Bone marrow (tissue), 2 donors: ENCODE measurements around the gene DGUOK.

ENCODE experiments used
- DNase-seq, 2 donors: peaks; one replicate each; lab custom pipeline; 2025; lab: John Stamatoyannopoulos, UW

DGUOK gene

GRCh38 chr2:73947412-73948018, 20.8 kb downstream of the DGUOK start:
- DNase-seq: no peak

DNA sequence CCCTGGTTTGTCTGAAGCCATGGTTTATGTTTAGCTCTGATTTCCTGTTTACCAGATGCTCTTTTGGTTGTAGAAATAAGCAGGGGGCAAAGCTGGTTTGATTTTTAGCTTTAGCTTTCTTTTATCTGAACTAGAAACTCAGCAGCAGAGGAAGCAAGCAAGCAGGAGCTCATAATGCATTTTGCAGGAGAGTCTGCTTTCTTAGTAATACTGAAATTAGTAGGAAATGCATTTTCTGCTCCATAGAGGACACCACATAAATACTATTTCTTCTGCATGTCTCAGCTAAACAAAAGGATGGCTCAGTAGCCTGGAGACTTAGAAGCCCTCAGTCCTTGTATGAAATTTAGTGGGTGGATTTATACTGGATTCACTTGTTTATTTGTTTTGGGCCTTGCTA, 23.1 kb downstream of the DGUOK start:
- no peak for DNase-seq

- DNase-seq: no peak
Measured at GRCh38 chr2:73952499-73953446, 26.1 kb downstream of the DGUOK start.

DNA sequence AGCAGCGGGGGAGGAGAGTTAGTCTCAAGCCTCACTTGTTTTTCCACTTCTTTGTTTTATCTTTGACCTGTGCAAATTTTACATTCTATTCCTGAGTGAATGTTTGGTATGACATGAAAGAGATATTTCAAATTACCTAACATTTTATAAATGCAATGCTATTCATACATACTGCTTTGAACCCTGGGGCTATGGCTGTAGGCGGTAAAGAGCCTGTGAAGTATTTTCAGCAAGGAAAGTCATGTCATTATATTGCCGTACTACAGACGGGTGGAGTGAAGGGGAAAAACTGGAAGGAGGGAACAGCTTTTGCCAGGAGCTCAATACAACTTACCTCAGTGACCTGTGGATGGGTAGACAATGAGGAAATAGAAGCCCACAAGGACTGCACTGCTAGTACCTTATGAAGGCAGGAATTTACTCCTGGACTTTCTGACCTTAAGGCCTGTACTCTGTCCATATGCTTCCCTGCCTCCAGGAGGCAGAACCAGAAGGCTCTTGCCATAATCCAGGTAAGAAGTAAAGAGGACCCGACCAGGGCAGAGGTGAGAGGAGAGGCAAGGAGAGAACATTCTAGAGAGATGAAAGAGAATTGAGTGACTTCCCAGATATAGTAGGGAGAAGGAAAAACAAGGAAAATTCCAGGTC, 29.7 kb downstream of the DGUOK start:
- no peak for DNase-seq

GRCh38 chr2:73961274-73961673, 34.6 kb downstream of the DGUOK start:
- no peak for DNase-seq

GRCh38 chr2:73961823-73962615, 35.3 kb downstream of the DGUOK start:
- no peak for DNase-seq

DNA sequence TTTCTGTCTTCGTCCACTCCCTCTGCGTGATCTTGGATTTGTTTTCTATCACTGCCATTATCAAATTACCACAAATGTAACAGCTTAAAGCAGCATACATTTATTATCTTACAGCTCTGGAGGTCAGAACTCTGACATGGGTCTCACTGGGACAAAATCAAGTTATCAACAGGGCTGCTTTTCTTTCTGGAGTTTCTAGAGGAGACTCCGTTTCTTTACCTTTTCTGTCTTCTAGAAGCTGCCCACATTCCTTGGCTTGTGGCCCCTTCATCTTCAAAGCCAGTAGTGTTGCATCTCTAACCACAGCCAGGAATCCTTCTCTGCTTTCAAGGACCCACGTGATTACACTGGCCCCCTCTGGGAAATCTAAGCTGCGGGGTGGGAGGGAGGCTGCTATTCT, 36.1 kb downstream of the DGUOK start:
- DNase-seq: no peak

DNA sequence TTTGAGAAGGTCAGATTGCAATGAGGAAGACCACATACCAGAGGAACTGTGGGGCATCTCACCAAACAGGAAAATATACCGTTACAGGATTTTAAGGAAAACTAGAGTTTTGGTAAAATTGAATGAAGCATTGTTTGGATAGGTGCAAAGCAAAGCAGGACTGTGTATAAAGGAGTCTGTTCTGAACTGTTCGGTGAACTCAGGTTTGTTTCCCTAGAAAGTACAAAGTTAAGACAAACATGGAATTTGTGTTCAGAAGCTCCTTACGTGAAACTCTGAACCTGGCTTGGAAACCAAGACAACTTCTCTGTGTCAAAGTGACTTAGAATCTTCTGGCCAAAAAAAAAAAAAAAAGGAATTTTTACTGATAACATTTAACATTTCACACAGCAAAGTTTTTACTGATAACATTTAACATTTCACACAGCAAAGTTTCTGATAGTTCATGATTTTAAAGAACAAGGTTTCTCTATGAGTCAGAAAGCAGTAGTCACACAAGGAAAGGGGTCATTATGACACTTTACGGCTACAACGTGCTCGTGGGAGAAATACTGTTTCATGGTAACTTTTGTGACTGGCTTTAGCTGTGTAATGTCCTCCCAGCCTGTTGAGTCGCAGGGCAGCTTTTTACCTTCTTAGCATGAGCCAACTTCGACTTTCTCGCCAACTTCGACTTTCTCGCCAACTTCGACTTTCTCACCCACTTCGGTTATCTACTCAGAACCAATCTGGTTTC, 36.9 kb downstream of the DGUOK start:
- DNase-seq: no peak

DNA sequence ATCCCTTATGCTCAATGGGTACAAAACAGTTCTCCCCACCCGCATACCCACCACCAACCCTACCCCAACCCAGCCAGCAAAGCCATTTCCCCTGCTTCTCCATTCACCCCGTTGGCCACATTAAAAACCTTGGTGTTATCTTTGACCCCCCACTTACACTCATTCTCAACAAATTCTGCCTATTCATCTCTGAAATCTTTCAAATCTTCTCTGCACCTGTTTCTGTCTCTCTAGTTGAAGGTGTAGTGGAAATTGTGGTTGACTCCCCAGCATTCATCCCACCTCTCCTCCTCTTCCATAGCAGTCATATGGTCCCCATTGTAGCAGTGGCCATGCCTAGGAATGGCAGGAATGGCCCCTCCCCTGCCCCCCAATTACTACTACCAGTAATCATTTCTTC, 37.5 kb downstream of the DGUOK start:
- DNase-seq: no peak

- no peak for DNase-seq
Measured at GRCh38 chr2:73965053-73965452, 38.4 kb downstream of the DGUOK start.

- no peak for DNase-seq
Measured at GRCh38 chr2:73968357-73968937, 41.8 kb downstream of the DGUOK start.

DNA sequence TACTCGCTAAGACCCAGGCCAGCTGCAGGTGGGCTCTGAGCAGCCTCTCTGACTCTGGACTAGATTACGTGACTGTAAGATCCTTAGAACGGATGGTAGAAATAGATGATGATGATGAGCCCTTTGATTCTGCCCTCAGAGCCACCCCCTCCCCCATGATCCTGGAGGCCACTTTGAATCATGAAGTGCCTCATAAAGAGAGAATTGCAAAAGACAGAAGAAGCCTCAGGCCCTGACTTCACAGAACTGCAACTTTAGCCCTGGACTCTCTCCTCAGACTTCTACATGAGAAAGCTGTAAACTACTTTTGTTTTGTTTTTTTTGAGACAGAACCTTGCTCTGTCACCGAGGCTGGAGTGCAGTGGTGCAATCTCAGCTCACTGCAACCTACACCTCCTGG, 42.7 kb downstream of the DGUOK start:
- no peak for DNase-seq

- no peak for DNase-seq
Measured at GRCh38 chr2:73970141-73970803, 43.6 kb downstream of the DGUOK start.

- peak in 1 of 2 donors; percentile 76 for DNase-seq
Measured at GRCh38 chr2:73970850-73971471, 44.3 kb downstream of the DGUOK start.

- DNase-seq: no peak
Measured at GRCh38 chr2:73971722-73972121, 45.0 kb downstream of the DGUOK start.

GRCh38 chr2:73972846-73973245, 46.2 kb downstream of the DGUOK start:
- DNase-seq: peak in 1 of 2 donors; percentile 45

DNA sequence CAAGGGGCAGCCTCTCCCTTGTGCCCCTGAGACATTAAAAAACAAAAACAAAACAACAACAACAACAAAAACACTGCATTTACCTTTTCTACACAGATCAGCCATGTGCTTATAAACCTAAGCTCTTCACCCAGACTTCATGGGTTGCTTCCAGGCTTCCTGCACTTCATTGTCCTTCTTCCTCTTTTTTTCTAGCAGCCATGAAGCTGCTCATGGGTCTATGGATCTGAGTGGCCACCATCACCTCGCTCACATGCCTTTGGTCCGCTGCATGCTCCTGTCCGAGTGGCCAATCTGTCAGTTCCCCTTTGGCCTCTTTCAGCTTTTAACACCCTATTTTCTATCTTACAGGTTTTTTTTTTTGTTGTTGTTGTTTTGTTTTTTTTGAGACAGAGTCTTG, 49.1 kb downstream of the DGUOK start:
- no peak for DNase-seq

DNA sequence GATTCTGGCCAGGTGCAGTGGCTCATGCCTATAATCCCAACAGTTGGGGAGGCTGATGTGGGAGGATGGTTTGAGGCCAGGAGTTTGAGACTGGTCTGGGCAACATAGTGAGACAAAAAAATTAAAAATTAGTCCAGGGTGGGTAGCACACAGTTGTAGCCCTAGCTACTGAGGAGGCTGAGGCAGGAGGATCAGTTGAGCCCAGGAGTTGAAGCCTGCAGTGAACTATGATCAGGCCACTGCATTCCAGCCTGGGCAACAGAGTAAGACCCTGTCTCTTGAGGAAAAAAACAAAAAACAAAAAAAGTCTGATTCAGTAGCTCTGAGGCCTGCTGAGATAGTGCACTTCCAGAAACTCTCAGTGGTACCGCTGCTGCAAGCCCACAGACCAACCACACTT, 50.1 kb downstream of the DGUOK start:
- DNase-seq: no peak

DNA sequence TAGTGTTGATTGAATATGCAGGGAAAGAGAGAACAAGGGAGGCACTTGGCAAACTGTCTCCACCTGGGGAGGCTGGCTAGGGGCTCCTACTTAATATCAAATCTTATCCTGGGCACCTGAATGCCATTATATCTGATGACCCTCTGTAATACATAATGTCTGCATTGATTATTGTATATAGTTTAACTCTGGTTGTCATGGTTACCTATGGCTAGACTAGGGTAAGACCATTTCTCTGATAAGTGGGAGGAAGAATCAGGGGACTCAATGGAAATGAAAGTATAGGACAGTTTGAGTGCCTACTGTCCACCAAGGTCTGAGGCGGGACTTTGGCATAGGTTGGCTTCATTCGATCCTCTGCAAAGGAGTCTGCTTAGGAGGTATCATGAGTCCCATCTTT, 50.8 kb downstream of the DGUOK start:
- DNase-seq: no peak

- DNase-seq: no peak
Measured at GRCh38 chr2:73979021-73979420, 52.3 kb downstream of the DGUOK start.
